ENCODE data around the gene SS18L1.
A peak's percentile ranks its signal among the peaks of the same experiment; 100 is the strongest.

SS18L1 gene

DNA sequence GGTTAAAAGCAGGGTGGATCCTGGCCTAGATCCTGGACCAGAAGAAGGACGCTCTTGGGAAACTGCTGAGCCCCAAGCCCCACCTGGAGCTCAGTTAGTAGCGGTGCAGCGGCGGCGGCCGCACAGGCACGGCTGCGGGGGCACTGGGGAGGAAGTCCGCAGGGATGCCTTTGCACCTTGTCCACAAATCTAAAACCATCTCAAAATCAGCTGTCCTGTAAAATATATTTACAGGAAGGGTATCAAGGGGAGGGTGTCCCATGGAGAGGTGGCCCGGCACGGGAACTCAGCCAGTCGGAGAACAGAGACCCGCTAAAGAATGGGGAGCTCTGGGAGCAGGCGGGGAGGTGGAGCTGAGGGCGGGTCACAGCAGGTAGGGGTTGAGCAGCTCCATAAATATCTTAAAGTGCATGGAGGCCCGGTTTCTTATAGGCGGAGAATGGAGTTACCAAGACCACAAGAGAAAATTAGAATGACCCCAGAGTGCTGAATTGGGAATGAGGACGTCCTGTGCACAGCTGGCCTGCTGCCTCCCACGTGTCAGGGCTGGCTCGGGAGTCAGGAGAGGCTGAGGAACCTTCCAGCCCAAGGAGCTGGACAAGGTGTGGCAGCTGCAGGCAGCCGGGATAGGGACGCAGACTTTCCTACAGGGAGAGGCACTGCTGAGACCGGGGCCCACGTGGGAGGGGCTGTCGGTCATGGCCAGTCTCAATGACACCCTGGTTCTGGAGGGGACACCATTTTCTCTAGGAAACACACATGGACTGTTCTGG lies 47.3 kb downstream of the SS18L1 start:
- no peak for DNase-seq (ENCODE audit: insufficient read length, low spot score)
- FAIRE-seq: no peak

DNA sequence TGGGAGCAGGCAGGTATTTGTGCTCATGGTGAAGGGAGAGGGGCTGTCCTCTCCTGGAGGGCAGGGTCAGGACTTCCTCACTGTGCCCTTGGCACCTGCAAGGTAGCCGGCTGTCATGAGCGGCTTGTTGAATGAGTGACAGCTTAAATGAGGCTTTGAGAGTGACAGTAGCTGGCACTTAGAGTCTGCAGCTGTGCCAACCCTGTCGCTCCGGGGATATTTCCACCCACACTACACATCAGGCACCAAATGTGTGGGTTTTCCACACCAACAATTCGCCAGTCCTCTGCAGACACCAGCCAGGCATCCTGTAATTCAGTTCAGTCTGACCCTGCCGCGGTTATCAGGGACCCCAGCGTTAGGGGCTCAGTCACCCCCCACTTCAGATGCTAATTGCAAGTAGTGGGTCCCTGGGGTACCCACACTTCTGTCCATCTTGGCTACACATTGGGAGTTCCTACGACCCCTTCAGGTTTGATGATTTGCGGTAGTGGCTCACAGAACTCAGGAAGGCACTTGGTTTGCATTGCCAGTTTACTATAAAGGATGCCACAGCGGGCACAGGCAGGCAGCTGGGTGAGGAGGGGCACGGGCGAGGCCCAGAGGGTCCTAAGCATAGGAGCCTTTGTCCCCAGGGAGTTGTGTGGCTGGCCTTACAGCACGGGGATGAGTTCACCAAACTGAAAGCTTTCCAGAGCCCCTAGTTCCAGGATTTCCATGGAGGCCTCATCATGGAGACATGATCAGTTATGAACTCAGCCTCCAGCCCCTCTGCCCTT lies 48.4 kb downstream of the SS18L1 start:
- no peak for DNase-seq (ENCODE audit: insufficient read length, low spot score)
- FAIRE-seq: peak; percentile 9

DNA sequence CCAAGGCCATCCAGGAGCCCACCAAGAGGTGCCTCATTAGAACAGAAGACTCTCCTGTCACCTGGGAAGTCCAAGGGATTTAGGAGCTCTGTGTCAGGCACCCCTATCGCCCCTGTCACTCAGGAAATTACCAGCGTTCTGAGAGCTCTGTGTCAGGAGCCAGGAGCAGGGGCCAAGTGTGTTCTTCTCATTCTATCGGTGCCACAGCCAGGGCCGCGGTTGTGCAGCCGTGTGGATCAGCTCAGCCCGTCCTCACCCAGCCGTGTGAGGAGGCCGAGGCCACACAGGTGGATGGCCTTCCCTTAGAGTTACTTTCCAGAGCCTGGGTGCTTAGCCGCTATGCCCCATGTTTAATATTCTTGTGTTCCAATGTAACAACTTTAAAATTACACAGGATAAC lies 49.1 kb downstream of the SS18L1 start:
- DNase-seq (ENCODE audit: insufficient read length, low spot score): no peak
- no peak for FAIRE-seq

DNA sequence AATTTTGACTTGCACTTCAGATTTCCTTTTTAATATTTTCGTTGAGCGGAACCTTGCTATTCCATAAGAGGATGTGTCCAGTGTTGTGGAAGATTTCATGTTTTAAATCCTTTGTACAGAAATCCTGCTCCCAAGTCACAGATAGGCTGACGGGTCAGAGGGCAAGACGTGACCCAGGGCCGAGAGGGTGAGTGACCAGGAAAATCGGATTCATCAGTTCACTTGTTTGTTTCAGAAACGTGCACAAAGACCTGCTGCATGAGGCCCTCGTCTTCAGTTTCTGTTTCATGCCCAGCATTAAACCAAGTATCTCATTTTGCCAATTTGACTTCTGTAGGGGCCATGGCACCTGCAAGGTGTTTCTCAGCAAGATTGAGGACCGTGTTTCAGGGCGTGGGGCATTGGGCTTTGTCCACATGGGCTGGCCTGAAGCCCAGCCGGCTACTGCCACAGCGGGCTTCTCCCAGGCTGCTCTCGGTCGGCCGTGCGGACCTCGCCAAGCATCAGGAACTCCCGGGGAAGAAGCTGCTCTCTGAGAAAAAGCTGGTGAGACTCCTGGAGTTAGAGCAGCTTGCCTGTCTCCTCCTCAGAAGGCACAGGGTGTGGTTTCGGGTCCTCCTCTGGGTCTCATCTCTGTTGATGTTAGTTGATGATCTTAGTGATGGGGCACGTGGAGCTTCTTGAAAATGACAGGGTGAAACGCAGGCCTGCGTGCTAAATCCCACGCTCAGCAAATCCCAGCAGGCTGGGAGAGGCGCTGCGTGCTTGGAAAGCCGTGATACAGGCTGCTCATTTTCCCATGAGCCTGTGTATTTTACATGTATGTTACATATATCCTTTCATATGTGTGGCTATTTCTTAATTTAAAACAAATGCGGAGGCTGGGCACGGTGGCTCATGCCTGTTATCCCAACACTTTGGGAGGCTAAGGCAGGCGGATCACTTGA lies 49.8 kb downstream of the SS18L1 start:
- no peak for DNase-seq (ENCODE audit: insufficient read length, low spot score)
- peak; percentile 55 for FAIRE-seq

DNA sequence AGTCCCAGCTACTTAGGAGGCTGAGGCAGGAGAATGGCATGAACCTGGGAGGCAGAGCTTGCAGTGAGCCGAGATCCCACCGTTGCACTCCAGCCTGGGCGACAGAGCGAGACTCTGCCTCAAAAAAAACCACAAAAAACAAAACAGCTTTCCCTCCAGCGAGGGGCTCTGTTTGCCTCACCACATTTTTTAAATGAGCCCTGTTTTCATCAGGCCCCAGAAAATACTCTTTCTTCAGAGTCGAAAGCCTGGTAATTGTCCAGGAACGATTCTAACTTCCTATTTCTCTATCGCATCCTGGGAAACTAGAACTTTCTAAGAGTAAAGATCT lies 51.5 kb downstream of the SS18L1 start:
- DNase-seq (ENCODE audit: insufficient read length, low spot score) (no peak), FAIRE-seq (no peak)

DNA sequence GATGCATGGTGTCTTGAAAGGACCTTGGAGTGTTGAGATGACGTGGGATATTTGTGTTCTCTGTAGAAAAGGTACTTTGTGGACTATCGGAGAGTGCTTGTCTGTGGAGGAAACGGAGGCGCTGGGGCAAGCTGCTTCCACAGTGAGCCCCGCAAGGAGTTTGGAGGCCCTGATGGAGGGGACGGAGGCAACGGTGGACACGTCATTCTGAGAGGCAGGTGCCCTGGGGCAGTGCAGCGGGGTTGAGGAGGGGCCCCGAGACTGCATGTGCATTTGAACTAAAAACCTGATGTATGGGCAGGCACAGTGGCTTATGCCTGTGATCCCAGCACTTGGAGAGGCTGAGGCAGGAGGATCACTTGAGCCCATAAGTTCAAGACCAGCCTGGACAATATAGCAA lies 52.2 kb downstream of the SS18L1 start:
- no peak for FAIRE-seq

DNA sequence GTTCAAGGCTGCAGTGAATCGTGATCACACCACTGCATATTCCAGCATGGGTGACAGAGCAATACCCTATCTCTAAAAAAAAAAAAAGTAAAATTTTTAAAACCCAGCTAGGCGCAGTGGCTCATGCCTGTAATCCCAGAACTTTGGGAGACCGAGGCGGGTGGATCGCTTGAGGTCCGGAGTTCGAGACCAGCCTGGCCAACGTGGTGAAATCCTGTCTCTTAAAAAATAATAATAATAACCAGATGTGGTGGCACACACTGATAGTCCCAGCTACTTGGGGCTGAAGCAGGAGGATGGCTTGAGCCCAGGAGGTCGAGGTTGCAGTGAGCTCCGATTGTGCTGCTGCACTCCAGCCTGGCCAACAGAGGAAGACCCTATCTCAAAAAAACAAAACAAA lies 52.7 kb downstream of the SS18L1 start:
- DNase-seq (ENCODE audit: insufficient read length, low spot score): no peak
- no peak for FAIRE-seq

More for the DNA sequence above, 52.2 kb downstream of the SS18L1 start:
- DNase-seq (ENCODE audit: insufficient read length, low spot score): no peak

DNA sequence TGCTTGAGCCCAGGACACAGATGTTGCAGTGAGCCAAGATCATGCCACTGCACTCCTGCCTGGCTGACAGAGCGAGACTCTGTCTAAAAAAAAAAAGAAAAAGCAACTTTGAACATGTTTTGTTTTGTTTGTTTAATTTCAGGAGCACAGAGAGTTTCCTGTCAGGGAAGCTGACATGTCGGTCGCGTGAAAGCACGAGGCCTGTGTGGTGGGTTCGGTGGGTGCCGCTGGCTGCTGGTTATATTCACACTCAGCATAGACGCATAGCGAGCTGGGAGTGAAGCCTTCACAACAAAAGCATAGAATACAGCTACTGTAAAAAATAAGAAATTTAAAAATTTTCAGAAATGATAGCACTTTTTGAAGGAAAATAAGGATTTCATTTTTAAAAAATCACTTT lies 53.7 kb downstream of the SS18L1 start:
- FAIRE-seq: no peak
- no peak for DNase-seq (ENCODE audit: insufficient read length, low spot score)

DNA sequence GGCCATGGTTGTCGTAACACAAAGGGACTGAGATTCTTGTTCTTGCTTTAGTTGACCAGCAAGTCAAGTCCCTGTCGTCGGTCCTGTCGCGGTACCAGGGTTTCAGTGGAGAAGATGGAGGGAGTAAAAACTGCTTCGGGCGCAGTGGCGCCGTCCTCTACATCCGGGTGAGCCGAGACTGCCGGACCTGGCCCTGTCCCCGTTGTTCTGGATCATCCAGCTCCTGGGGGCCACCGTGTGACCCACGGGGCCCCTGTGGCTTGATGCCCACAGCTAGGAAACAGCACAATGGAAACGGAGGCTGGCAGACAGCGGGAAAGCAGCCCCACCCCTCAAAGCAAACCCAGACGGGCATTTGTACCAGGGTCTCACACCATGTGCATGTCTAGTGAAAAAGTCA lies 54.2 kb downstream of the SS18L1 start:
- FAIRE-seq: no peak
- no peak for DNase-seq (ENCODE audit: insufficient read length, low spot score)

DNA sequence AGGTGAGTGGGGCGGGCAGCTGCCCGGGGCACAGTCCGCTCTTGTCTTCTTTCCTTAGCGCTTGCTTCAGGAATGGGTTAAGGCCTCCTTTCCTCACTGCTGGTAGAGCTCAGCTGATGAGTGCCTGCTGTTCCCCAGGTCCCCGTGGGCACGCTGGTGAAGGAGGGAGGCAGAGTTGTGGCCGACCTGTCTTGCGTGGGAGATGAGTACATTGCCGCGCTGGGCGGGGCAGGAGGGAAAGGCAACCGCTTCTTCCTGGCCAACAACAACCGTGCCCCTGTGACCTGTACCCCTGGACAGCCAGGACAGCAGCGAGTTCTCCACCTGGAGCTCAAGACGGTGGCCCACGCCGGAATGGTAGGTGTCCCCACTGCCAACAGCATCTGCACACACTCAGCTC lies 54.9 kb downstream of the SS18L1 start:
- DNase-seq (ENCODE audit: insufficient read length, low spot score) (no peak), FAIRE-seq (peak; percentile 80)

DNA sequence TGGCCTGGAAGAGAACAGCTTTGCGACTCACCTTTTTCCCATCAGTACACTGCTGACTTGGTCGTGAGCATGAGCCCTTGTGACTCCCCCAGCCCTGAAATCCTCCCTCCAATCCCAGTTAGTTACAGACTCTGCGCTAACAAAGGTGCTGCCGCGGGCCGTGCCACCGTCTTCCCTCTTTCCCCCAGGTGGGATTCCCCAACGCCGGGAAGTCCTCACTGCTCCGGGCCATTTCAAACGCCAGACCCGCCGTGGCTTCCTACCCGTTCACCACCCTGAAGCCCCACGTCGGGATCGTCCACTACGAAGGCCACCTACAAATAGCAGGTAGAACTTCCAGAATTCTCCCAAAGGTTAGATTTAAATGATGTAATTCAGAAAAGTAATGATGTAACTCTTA lies 55.4 kb downstream of the SS18L1 start:
- DNase-seq (ENCODE audit: insufficient read length, low spot score) (no peak), FAIRE-seq (no peak)

DNA sequence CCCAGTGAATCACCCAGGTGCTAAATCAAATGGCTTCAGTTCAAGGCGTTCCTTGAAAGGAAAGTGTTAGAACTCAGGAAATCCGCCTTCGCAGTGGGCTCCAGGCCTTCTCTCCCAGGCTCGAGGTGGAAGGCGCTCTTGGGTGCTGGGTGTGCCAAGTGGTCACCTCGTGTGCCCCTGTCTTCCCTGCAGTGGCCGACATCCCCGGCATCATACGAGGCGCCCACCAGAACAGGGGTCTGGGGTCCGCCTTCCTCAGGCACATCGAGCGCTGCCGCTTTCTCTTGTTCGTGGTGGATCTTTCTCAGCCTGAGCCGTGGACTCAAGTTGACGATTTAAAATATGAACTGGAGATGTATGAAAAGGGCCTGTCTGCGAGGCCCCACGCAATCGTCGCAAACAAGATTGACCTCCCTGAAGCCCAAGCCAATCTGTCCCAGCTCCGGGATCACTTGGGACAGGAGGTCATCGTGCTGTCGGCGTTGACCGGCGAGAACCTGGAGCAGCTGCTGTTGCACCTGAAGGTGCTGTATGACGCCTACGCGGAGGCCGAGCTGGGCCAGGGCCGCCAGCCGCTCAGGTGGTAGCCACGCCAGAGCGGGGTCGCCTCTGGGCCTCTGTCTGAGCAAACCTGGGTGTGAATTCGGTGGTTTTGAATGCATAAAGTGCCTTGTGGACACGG lies 57.1 kb downstream of the SS18L1 start:
- FAIRE-seq (peak; percentile 13), DNase-seq (ENCODE audit: insufficient read length, low spot score) (no peak)

DNA sequence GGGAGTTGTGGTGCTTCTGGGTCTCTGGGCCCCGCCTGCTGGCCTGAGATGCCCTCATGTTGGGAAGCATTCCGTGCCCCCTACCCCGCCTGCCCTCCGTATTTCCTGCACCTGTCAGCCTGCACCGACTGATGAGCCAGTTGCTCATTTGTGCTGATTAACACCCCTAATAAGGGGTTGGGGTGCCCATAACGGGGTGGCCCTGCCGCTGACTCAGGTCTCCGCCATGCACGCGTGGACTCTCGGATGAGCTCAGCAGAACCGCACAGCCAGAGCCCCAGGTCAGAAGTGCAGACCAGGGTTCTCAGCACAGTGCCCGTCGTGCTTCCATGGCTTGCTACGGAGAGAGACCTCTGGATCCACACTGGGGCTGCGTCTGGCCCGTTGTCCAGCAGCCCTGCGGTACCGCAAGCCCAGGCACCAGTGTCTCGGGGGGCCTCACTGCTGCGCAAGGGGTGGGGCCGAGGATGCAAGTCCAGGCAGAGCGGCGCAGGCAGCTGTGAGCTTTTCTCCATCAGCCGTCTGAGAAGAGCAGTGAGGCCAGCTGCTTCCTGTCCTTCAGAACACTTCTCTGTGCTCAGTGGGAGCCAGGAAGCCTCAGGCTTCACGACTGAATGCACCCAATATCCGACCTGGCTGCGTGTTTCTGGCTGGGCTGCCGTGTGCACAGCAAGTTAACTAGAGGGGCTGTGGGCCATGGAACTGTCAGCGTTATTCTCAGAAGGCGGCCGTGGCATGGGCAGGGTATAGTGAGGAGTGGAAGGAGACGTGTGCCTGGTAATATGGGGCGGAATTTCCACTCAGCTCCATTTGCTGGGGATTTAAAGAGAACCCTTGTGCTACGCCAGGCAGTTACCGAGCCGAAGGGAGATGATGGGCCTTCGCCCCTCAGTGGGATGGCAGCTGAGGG lies 57.9 kb downstream of the SS18L1 start:
- FAIRE-seq (no peak), DNase-seq (ENCODE audit: insufficient read length, low spot score) (no peak)

DNA sequence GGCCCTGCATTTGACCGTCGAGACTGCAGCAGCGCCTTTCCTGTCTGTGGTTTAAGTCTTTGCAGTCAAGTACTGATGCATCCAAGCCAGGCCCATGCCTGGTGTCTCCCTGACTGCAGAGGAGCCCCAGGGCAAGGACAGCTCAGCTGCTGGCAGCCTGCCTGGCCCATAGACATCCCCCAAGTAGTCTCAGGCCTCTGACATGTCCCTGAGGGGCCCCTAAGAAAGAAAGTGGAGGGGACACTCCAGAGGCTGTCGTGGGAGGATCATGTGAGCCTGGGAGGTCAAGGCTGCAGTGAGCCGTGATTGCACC lies 58.5 kb downstream of the SS18L1 start:
- DNase-seq (ENCODE audit: insufficient read length, low spot score) (peak; percentile 91), FAIRE-seq (peak; percentile 76)

DNA sequence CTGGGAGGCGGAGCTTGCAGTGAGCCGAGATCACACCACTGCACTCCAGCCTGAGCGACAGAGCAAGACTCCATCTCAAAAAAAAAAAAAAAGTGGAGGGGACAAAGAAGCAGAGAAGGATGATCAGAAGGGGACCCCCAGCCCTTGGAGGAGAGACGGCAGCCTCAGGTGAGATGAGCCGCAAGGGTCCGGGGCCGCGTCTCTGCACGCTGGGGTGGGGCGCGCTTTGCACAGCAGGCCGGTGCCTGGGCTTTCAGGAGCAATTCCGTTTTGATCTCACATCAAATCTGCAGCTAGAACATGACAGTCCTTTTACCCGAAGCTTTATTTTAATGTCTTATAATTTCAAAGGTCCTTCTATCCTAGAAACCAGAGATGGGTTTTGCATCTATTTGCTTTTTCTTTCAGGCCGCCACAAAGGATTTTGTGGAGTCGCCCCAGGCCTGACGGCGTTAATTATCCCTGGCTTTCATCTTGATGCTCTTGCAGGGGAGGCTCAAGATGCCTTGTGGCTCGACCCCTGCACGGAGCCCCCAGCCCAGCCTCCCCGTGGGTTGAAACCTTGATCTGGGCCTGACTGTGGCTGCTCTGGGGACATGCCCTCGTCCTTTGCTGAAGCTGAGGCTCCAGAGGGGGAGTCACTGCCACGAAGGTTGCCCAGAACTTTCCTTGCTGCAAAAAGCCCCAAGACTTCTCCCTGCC lies 59.3 kb downstream of the SS18L1 start:
- DNase-seq (ENCODE audit: insufficient read length, low spot score) (no peak), FAIRE-seq (no peak)

DNA sequence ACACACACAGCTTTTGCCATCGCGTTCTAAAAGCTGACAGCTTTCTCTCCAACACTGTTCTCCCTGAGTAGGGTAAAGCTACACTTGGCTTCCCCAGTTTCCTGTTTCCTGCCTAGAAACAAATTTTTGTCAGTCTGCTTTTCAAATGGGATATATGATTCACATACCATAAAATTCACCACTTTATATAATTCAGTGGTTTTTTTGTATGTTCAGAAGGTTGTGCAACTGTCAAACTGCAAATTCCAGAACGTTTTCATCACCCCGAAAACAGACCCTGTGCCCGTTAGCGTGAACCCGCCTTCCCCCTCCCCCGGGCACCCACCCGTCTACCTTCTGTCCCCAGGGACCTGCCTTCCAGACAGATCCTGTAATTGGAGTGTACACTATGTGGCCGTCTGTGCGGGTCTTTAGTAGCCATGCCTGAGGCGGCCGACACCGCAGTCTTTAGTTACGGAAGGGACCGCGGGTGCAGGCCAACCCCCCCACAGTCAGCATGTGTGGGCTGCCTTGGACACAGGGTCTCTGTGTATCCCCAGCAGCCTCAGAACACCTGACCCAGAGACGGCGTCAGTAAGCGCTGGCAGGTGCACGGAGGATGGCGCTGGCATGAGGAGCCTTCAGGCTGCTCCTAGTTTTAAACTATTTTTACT lies 59.9 kb downstream of the SS18L1 start:
- no peak for DNase-seq (ENCODE audit: insufficient read length, low spot score)
- FAIRE-seq: no peak

DNA sequence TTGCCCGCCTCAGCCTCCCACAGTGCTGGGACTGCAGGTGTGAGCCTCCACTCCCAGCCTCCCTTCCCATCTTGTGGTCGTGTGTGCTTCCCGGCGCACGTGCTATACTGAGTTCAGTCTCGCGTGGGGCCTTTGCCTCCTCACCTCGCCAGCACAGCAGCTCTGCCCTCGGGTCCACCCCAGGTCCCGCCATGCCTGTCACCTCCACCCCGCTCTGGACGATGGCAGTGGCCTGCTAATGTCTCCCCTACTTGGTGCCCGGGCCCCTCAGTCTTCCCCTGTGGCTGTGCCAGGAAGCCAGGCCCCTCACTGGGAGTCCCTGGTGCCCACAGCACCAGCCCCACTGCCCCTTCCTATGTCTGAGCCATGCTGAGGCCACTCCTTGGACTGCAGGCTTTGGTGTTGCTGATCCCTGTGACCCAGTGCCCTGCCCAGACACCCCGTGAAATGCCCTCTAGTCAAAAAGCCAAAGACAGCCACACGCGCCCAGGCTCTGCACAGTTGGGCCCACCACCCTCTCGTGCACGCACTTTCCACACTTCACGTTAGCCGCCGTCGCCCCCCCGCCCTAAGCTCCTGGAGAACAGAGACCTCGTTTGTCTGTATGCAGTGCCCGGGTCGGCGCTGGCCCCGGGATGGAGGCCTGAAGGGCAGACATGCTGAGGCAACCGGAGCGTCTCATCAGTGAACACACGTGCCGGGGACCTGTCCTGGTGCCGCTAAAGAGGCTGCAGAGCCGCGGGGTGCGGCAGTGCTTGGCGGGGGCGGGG lies 62.2 kb downstream of the SS18L1 start:
- FAIRE-seq (no peak), DNase-seq (ENCODE audit: insufficient read length, low spot score) (no peak)

DNA sequence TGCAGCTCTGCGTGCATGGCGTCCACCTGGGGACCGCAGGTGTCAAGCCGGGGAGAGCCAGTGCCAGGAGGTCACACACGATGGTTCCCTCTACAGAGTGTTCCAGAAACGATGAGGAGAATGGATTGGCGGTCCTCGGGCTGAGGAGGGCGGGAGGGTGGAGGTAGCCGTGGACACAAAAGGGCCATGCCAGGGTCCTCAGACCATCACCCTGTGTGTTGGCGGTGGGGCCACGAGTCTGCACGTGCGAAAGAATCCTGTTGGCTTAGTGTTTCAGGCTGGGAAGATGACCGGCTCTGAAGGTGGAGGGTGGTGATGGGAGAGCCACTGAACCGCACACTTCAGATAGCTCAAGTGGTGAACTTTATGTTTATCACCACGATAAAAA lies 62.8 kb downstream of the SS18L1 start:
- no peak for DNase-seq (ENCODE audit: insufficient read length, low spot score)
- peak; percentile 59 for FAIRE-seq
